GM19023 (cell line): ENCODE data around the gene MPO.

ENCODE experiments used
- ATAC-seq: cut with Tn5 transposase; IDR thresholded peaks from one replicate; pipeline ENCODE4 v1.9.1; 2021; ENCODE audit warnings: mild to moderate bottlenecking, moderate library complexity; ENCODE audit not compliant: unreplicated experiment

The MPO gene

GRCh38 chr17:58279736-58280479 lies 827 bp downstream of the MPO start:
- ATAC-seq = no peak

GRCh38 chr17:58279016-58279711 lies 1.6 kb downstream of the MPO start:
- no peak for ATAC-seq

- no peak for ATAC-seq
These were observed 2.1 kb downstream of the MPO start for GRCh38 chr17:58278661-58279015.

DNA sequence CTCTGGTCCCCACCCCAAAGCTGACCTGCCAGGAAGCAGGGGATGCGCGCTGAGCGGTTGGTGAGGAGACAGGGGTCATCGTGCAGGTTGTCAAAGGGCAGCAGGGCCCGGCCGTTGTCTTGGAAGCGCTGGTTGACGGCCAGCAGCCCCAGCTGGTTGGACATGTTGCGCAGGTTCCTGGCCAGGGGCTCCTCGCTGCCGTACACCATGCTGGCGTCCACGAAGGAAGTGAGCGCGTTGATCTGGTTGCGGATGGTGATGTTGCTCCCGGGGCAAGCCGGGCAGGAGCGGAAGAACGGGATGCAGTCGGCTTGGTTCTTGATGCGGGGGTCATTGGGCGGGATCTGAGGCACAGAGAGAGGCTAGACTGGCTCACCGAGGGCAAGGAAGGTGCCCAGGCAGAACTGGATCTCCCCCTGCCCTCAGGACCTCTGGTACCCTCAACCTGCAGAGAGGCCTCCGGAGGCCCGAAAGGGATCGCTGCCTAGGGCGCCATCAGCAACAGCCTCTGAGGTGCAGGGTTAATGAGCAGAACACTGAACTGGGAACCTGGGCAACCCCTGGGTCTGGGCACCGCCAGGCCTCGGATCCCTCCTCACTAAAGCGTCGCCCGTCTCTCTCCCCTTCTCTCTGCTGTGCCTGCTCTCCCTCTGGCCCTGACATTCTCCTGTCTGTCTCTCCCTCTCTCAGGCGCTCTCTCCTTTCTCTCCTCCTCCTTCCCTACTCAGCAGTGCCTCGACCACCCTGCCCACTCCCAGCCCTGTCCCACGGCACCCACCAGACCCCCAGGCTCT lies 2.7 kb downstream of the MPO start:
- ATAC-seq = no peak

- no peak for ATAC-seq
These were observed 3.5 kb downstream of the MPO start for GRCh38 chr17:58277107-58277801.

- ATAC-seq = no peak
These were observed 4.3 kb downstream of the MPO start for GRCh38 chr17:58276423-58276822.

DNA sequence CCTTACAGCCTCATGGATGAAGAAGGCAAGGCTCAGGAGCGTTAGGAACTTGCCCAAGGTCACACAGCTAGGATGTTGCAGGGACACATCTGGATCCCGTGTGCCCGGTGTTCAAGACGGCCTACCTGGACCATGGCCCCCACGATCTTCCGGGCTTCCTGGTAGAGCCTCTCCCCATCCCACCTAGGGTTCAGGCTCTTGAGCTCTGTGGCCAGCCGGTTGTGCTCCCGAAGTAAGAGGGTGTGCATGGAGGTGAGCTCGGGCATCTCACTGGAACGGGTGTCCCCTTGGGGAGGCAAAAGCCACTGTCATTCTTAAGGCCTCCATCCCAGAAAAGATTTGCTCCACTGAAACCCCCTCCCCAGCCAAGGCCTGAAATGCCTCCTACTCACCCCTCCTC lies 5.3 kb downstream of the MPO start:
- no peak for ATAC-seq

- no peak for ATAC-seq
These were observed 7.2 kb downstream of the MPO start for GRCh38 chr17:58273453-58274104.

GRCh38 chr17:58272367-58273280 lies 8.1 kb downstream of the MPO start:
- ATAC-seq = no peak

GRCh38 chr17:58271216-58271931 lies 9.4 kb downstream of the MPO start:
- ATAC-seq = no peak

DNA sequence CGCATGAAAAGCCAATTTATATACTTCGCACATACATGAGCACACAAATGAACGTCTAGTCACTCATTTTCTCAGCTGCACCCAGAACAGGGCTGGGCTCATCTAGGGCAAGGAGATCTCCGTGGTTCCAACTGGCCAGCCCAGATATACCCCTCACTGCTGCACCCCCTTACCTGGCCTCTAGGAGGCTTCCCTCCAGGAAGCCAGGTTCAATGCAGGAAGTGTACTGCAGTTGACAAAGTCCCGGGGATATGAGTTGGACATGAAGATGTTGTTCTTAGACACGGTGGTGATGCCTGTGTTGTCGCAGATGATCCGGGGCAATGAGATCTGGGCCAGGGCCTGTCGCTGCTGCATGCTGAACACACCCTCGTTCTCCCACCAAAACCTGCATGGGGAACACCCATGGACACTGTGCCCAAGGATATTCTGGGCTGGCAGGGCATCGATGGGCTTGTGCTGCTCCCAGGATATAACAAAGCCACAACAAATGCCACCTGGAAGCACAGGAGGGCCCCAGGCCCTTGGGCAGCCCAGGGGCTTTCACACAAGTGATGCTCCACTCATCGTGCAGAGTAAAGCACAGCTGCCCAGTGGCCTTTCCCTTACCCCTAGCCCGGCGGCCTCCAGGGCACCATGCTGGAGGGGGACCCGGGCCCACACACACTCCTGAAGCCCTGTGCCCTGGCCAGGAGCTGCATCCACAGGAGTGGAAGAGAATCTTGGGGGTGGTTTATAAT lies 10.1 kb downstream of the MPO start:
- no peak for ATAC-seq

DNA sequence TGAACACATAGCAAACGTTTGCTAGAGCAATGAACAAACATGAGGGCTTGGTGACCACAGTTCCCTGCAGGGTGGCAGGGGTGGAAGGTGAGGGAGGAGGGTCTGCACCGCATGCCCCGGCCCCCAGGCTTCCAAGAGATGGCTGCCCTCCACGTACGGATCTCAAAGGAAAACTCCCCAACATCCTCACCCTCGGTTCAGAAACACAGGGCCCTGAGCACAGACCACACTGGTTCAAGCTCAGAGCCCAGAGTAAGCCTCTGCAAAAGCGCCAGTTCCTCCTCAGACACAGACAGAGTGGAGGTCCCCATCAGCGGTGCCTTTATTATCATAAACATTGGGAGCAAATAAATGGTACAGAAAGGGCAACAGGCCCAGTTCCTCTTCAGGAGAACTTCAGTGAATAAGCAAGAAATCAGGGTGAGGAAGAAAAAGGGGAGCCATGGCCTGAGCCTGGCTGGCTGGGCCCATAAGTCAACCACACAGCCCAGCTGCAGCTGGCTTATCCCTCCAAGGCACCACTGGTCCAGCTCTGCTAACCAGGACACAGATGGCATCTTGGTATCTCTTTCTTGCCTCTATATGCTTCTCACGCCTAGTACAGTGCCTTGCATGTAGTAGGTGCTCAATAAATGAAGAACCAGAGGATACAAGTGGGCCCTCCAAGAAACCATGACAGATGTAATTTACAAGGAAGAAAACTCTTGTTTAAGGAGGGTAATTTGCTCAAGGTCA lies 11.0 kb downstream of the MPO start:
- no peak for ATAC-seq

- no peak for ATAC-seq
These were observed 11.8 kb downstream of the MPO start for GRCh38 chr17:58268774-58269556.

DNA sequence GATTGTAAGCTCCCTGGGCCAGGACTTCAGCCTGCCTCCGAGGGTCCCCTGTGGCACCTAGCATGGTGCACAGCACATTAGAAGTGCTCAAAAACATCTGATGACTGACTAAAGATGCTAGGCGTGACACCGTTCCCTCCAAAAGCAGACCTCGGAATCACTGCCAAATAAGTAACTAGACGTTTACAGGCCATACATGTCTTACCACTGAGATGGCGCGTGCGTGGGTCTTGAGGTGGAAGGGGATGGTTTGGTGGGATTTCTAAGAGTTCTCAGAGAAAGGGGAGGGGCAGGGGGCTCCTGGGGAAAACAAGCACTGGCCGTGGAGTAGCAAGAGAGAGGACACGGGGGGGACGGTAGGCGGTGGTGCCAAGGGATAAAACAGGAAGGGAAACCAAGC lies 12.4 kb downstream of the MPO start:
- ATAC-seq = no peak

GRCh38 chr17:58267347-58268324 lies 13.1 kb downstream of the MPO start:
- no peak for ATAC-seq
